Naive B cell (primary cell): ENCODE results near the gene BEND6. TPM values are rescaled to one million over a fixed set of nuclear protein-coding genes. Genes with fewer than 3 reads are reported as not detected.
A peak's percentile ranks its signal among the peaks of the same experiment; 100 is the strongest.
"Not testable (repeated sequence)": the region's sequence is repeated elsewhere in the genome, so short reads cannot be mapped to it uniquely, and the experiment has no call there.

ENCODE experiments used
- ATAC-seq, 2 donors: fragments of 150-1000 bp; cut with Tn5 transposase; 2 replicates each; pipeline ENCODE4 v1.10.0; 2021; ENCODE audit warnings: low read depth in 2 of 2, mild to moderate bottlenecking in 2 of 2, moderate library complexity in 2 of 2
- DNase-seq: peaks from one replicate; pipeline ENCODE4 v3.0.0; 2022
- H3K27ac Mint-ChIP-seq, 6 donors: one replicate each; pipeline ENCODE4 v1.8.0; 2020 to 2022; ENCODE audit warnings: mild to moderate bottlenecking in 6 of 6, mixed read lengths in 6 of 6, moderate library complexity in 5 of 6, inconsistent platforms in 2 of 6
- H3K27me3 Mint-ChIP-seq, 3 donors: one replicate each; pipeline ENCODE4 v1.8.0; 2021 to 2022; ENCODE audit warnings: mixed read lengths in 3 of 3, mild to moderate bottlenecking in 1 of 3
- H3K36me3 Mint-ChIP-seq, 2 donors: one replicate each; pipeline ENCODE4 v1.8.0; 2020 to 2022; ENCODE audit warnings: mixed read lengths in 2 of 2, inconsistent platforms in 1 of 2, mild to moderate bottlenecking in 1 of 2
- H3K4me1 Mint-ChIP-seq, 3 donors: one replicate each; pipeline ENCODE4 v1.8.0; 2020 to 2022; ENCODE audit warnings: mixed read lengths in 3 of 3, inconsistent platforms in 1 of 3, mild to moderate bottlenecking in 1 of 3, moderate library complexity in 1 of 3
- H3K4me3 Mint-ChIP-seq, 8 donors: one replicate each; pipeline ENCODE4 v1.8.0; 2020 to 2022; ENCODE audit warnings: mild to moderate bottlenecking in 8 of 8, mixed read lengths in 8 of 8, moderate library complexity in 8 of 8, inconsistent platforms in 2 of 8
- H3K9me3 Mint-ChIP-seq, 7 donors: one replicate each; pipeline ENCODE4 v1.8.0; 2020 to 2022; ENCODE audit warnings: mixed read lengths in 7 of 7, mild to moderate bottlenecking in 5 of 7, inconsistent platforms in 2 of 7, moderate library complexity in 1 of 7
- polyA plus RNA-seq, 6 donors: library from polyadenylated mRNA; unstranded; fragments of 300-500 nt; fragmentation: Illumina TruSeq; gene quantifications; one replicate each; pipeline ENCODE4 v1.2.3, GENCODE V29; 2021; ENCODE audit warnings: low read depth in 6 of 6

Gene BEND6
- polyA plus RNA-seq, 6 donors from 2014 or later = not detected

DNA sequence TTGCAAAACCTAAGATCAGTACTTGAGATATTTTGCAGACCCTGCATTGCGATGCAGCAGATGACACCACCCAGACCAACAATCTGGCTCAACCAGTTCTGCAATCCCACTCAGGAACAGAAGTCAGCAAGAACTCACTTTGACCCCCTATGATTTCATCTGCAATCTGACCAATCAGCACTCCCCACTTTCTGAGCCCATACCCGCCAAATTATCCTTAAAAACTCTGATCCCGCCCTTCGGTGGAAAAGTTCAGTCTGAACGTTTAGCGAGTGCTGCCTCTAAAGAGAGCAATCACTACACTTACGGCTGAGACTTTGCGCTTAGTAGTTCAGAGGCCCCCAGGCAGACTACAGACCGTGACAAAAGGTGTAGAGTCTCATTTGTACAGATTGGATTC is 74.3 kb downstream of the BEND6 start:
- Mint-ChIP-seq H3K4me3 (no peak overlapping the region), H3K36me3 (peaks cover 8 to 17% of the 10 kb centered on the region in 2 donors), H3K27me3 (peaks cover 10 to 37% (median 10%) of the 10 kb centered on the region in 3 donors), H3K27ac (no peak overlapping the region), H3K9me3 (peaks cover 6 to 23% (median 18%) of the 10 kb centered on the region in 7 donors), H3K4me1 (no peaks in the 10 kb centered on the region)
- ATAC-seq (no peak), DNase-seq (no peak)

DNA sequence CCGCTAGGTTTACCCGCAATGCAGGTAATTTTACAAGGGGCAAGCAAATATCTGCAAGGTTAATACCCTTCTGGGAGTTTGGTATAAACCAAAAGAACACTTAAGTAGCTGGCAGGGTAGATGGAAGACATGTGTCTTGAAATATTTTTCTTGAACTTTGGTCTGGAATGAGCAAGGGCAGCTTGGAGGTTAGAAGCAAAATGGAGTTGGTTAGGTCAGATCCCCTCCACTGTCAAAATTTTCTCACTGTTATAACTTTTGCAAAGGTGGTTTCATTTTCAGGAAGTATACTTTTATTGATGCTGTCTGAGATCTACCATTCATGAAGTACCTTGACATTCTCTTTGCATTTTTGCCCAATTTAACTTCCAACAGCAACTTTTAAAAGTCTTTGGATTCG is 78.3 kb downstream of the BEND6 start:
- ATAC-seq (no peak), DNase-seq (no peak)
- peaks cover 14 to 32% (median 22%) of the 10 kb centered on the region in 3 donors for H3K27me3 Mint-ChIP-seq
- H3K9me3 Mint-ChIP-seq = no peaks in the 10 kb centered on the region
- H3K4me3 Mint-ChIP-seq = no peak overlapping the region
- H3K36me3 Mint-ChIP-seq = peaks cover 0 to 5% of the 10 kb centered on the region in 2 donors
- no peaks in the 10 kb centered on the region for H3K4me1 Mint-ChIP-seq
- H3K27ac Mint-ChIP-seq = peak overlapping the region in 1 of 6 donors; percentile 8

DNA sequence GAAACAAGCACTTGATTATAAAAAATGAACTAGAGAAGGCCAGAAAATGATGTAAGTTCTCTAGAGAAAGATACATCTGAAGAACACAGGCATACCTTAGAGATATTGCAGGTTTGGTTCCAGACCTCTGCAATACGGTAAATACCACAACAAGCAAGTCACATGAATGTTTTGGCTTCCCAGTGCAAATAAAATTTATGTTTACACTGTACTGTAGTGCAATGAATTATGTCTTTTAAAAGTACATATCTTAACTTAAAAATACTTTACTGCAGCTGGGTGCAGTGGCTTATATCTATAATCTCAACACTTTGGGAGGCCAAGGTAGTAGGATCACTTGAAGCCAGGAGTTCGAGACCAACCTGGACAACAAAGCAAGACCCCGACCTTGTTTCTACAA is 80.6 kb downstream of the BEND6 start:
- ATAC-seq (no peak), DNase-seq (no peak)
- Mint-ChIP-seq H3K9me3 (no peaks in the 10 kb centered on the region), H3K27ac (no peak overlapping the region), H3K36me3 (peaks cover 0 to 5% of the 10 kb centered on the region in 2 donors), H3K27me3 (peaks cover 23 to 45% (median 26%) of the 10 kb centered on the region in 3 donors), H3K4me1 (no peaks in the 10 kb centered on the region), H3K4me3 (no peak overlapping the region)

DNA sequence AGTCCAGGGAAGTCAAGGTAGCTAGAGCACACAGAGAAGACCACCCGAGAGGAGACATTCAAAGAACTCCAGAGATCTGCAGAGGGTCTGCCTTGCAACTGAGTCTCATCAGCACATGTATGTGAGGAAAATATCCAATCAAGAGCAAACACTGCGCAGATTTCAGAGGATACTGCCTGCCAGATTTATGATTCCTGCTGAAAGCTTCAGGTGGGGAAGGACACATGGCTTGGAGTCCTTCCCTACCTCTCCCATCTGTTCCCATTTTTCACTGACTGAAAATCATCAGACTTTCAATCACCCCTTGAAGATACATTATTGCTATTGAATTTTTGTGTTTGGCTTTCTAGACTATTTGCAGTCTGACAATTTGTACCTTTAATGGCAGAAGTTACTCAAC is 84.0 kb downstream of the BEND6 start:
- peaks cover 0 to 3% (median 0%) of the 10 kb centered on the region in 7 donors for H3K9me3 Mint-ChIP-seq
- no peak overlapping the region for H3K27ac Mint-ChIP-seq
- DNase-seq (no peak), ATAC-seq (no peak)
- H3K36me3 Mint-ChIP-seq = peaks cover 4 to 5% of the 10 kb centered on the region in 2 donors
- peaks cover 27 to 52% (median 43%) of the 10 kb centered on the region in 3 donors for H3K27me3 Mint-ChIP-seq
- H3K4me3 Mint-ChIP-seq = no peak overlapping the region
- no peaks in the 10 kb centered on the region for H3K4me1 Mint-ChIP-seq

DNA sequence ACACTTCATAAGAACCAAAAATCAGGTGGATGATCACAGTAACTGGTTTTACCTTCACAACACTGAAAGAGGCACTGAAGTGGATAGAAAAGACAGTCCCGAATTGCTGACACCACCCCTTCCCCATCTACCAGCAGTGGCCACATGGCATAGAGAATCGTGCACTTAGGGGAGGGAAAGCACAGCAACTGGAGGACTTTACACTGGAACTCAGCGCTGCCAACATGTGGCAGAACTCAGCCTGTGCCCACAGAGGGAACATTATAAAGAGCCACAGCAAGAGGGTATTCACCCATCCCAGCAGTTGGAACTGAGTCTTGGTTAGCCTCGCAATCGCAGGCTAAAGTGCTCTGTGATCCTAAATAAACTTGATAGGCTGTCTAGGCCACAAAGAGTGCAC is 85.1 kb downstream of the BEND6 start:
- no peak for ATAC-seq
- H3K27ac Mint-ChIP-seq = no peak overlapping the region

DNA sequence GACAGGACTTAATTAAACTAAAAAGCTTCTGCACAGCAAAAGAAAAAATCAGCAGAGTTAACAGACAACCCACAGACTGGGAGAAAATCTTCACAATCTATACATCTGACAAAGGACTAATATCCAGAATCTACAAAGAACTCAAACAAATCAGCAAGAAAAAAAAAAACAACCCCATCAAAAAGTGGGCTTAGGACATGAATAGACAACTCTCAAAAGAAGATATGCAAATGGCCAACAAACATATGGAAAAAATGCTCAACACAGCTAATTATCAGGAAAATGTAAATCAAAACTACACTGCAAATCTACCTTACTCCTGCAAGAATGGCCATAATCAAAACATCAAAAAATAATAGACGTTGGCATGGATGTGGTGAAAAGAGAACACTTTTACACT is 89.2 kb downstream of the BEND6 start:
- DNase-seq, H3K36me3 Mint-ChIP-seq, H3K9me3 Mint-ChIP-seq, ATAC-seq: not testable (repeated sequence)
- H3K4me3 Mint-ChIP-seq = peak overlapping the region in 1 of 8 donors; percentile 31
- H3K27me3 Mint-ChIP-seq = peaks cover 15 to 33% (median 29%) of the 10 kb centered on the region in 3 donors
- peaks cover 14 to 20% (median 18%) of the 10 kb centered on the region in 3 donors for H3K4me1 Mint-ChIP-seq
- peak overlapping the region in 1 of 6 donors; percentile 60 for H3K27ac Mint-ChIP-seq

More for the DNA sequence above, 85.1 kb downstream of the BEND6 start:
- DNase-seq = no peak
- peaks cover 21 to 52% (median 43%) of the 10 kb centered on the region in 3 donors for H3K27me3 Mint-ChIP-seq
- peaks cover 0 to 3% (median 0%) of the 10 kb centered on the region in 7 donors for H3K9me3 Mint-ChIP-seq
- no peak overlapping the region for H3K4me3 Mint-ChIP-seq
- no peaks in the 10 kb centered on the region for H3K4me1 Mint-ChIP-seq
- H3K36me3 Mint-ChIP-seq = peaks cover 4 to 5% of the 10 kb centered on the region in 2 donors

DNA sequence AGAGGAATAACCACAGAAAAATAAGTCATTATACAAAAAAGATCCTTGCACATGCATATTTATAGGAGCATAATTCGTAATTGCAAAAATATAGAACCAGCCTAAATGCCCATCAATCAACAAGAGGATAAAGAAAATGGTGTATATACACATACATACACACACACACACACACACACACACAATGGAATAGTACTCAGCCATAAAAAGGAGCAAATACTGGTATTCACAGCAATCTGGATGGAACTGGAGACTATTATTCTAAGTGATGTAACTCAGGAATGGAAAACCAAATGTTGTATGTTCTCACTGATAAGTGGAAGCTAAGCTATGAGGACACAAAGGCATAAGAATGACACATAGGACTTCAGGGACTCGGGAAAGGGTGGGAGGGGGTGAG is 89.7 kb downstream of the BEND6 start:
- Mint-ChIP-seq H3K9me3 (peaks cover 0 to 3% (median 0%) of the 10 kb centered on the region in 7 donors), H3K27ac (no peak overlapping the region), H3K4me1 (peaks cover 17 to 25% (median 22%) of the 10 kb centered on the region in 3 donors), H3K4me3 (peak overlapping the region in 1 of 8 donors; percentile 31), H3K36me3 (peaks cover 4 to 7% of the 10 kb centered on the region in 2 donors), H3K27me3 (peaks cover 10 to 29% (median 25%) of the 10 kb centered on the region in 3 donors)
- ATAC-seq (no peak), DNase-seq (no peak)

DNA sequence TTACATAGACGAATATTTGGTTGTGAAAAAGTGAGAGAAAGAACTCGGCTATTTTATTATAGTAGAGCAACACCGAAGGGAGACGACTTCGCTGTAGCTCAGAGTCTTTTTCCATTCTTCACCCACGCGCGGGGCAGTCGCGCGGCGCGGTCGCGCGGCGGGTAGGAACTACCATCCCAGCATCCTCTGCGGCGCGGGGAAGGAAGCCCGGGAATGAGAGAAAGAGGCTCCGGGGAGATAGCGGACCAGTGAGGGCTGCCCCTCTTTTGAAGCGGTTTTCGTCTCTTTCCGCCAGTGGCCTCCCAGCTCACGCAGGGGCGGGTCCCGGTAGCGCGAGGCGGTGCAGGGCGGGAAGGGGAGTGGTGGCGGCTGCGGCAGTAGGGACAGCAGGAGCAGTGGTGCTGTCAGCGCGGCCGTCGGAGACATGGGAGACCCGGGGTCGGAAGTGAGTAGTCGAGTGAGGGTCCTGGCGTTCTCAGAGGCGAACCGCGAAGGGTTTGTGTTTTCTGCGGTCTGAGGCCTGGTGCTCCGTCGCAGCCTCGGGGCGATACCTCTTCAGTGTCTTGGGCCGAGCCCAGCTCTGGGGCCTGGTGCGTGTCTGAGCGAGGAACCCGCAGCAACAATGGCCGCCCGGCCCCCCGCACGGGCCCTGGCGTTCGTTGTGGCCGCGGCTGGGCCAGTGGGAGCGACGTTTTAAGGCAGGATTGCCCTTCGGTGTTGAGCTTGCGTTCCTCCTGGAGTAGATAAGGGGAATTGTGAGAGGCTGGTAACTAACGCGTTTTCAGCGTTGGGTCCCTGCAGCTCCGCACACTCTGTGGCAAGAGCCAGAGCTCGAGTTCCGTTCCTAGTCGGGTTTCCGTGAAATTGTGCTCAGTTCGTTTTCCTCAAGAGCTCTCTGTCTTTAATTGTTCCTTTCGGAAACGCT is 91.7 kb downstream of the BEND6 start, which contains the start of gene KIAA1586:
Gene KIAA1586 (plus strand): TSS at position 362 of the 925 bp plus-strand sequence. CDS start 63 bp downstream, at position 425.
- Mint-ChIP-seq H3K4me1 (peaks cover 19 to 30% (median 22%) of the 10 kb centered on the region in 3 donors), H3K4me3 (peak within 1 kb of the TSS; percentile 90 to 98 (median 97)), H3K27ac (peak within 1 kb of the TSS; percentile 61 to 96 (median 93))
- not testable (repeated sequence) for H3K9me3 Mint-ChIP-seq, H3K36me3 Mint-ChIP-seq, H3K27me3 Mint-ChIP-seq
- ATAC-seq = peak; percentile 82 to 83
- DNase-seq = peak; percentile 62

DNA sequence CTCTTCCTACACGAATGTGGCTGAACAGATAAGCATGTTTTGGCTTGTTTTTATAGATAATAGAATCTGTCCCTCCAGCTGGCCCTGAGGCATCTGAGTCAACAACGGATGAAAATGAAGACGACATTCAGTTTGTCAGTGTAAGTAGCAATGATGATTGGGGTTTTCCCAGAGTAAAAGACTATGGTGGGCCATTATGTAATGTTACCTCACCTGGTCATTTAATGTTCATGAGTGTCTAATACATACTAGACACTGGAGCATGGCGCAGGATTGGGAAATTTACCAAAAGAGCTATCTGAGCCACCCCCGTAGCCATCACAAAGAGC is 92.3 kb downstream of the BEND6 start:
- ATAC-seq = peak; percentile 43 to 52
- H3K27me3 Mint-ChIP-seq, H3K4me3 Mint-ChIP-seq, H3K9me3 Mint-ChIP-seq, H3K36me3 Mint-ChIP-seq, H3K27ac Mint-ChIP-seq, DNase-seq: not testable (repeated sequence)
- peaks cover 19 to 30% (median 22%) of the 10 kb centered on the region in 3 donors for H3K4me1 Mint-ChIP-seq

DNA sequence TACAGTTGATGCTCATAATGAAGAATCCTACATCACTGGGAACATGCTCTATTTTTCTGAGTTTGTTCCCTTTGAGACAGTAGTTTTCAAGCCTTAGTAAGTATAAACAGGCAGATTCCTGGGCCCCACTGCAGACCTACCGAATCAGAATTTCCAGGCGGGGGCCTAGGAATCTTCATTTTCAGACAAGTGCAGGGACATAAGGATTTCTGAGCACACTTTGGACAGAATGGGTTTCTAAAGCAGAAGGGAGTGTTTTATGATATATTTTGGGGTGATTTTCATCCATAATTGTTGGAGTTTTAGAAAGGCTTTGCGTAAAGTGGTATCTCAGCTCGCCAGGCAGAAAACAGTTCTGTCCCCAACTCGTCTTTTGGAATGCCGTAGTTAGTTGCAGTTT is 93.0 kb downstream of the BEND6 start:
- H3K9me3 Mint-ChIP-seq, H3K36me3 Mint-ChIP-seq, ATAC-seq, DNase-seq, H3K27me3 Mint-ChIP-seq: not testable (repeated sequence)
- Mint-ChIP-seq H3K27ac (peak overlapping the region in 2 of 6 donors; percentile 28 to 72), H3K4me1 (peaks cover 19 to 30% (median 22%) of the 10 kb centered on the region in 3 donors), H3K4me3 (peak overlapping the region in 7 of 8 donors; percentile 4 to 70 (median 47))

DNA sequence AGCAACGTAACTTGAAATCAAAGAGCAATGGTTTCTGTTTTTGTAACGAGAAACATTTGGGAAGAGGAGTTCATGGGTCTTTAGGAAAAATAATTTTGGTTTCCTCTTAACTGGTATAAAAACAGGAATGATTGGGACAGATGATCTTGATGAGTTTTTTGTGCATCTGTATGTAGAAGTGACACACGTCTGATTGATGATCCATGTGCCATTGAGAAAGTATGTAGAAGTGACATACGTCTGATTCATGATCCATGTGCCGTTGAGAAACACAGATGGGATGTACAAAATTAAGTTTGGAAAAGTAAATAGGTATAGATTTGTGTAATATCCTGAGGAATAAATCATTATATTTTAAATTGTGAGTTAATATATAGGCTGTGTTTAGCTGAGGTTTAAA is 93.7 kb downstream of the BEND6 start:
- Mint-ChIP-seq H3K4me1 (peaks cover 19 to 30% (median 22%) of the 10 kb centered on the region in 3 donors), H3K9me3 (no peaks in the 10 kb centered on the region)

DNA sequence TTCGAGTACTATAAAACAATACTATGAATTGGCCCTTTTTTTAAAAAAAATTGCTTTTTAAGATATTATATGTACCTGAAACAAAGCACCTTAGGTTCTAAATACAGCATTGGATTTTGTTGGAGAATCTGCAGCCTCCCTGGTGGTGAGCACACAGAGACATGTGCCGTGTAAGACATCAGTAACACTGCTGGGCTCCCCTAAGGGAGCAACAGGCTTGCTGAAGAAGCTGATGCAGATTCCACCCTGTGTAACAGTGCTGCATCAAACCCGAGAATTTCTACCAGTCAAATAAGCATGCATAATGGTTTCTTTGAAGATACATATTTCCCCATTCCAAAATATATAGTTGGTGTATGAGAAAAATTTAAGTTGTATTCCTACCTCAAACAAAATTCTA is 108.9 kb downstream of the BEND6 start:
- Mint-ChIP-seq H3K4me1 (peaks cover 7 to 12% (median 9%) of the 10 kb centered on the region in 3 donors), H3K9me3 (no peaks in the 10 kb centered on the region), H3K4me3 (no peak overlapping the region), H3K27ac (no peak overlapping the region), H3K27me3 (no peaks in the 10 kb centered on the region), H3K36me3 (peaks cover 16% of the 10 kb centered on the region in 2 donors)
- no peak for ATAC-seq
- DNase-seq = no peak

More for the DNA sequence above, 93.7 kb downstream of the BEND6 start:
- no peak for DNase-seq
- ATAC-seq = no peak
- Mint-ChIP-seq H3K4me3 (peak overlapping the region in 1 of 8 donors; percentile 63), H3K27me3 (no peaks in the 10 kb centered on the region), H3K27ac (peak overlapping the region in 1 of 6 donors; percentile 28), H3K36me3 (peaks cover 7 to 8% of the 10 kb centered on the region in 2 donors)

DNA sequence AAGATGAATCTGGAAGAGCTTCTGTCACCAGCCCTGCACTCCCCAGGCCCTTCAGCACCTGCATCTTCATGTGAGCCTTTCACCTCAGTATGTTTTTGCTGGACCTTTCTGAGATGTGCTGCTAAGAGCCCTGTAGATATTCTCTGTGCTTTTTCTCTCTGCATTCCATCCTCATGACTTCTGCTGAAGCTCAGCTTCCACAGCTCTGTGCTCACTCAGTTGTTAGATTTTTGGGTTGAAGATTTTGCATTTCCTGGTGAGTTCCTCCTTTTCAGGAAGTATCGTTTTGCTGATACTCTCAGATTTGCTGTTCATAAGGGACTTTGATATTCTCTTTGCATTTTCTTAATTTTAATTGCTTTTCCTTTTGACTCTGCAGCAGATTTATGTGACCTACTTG is 109.9 kb downstream of the BEND6 start:
- Mint-ChIP-seq H3K9me3 (no peaks in the 10 kb centered on the region), H3K4me3 (no peak overlapping the region), H3K27ac (peak overlapping the region in 2 of 6 donors; percentile 38 to 83), H3K4me1 (peaks cover 7 to 12% (median 9%) of the 10 kb centered on the region in 3 donors), H3K27me3 (no peaks in the 10 kb centered on the region), H3K36me3 (peaks cover 11 to 12% of the 10 kb centered on the region in 2 donors)
- DNase-seq = no peak
- ATAC-seq = no peak

DNA sequence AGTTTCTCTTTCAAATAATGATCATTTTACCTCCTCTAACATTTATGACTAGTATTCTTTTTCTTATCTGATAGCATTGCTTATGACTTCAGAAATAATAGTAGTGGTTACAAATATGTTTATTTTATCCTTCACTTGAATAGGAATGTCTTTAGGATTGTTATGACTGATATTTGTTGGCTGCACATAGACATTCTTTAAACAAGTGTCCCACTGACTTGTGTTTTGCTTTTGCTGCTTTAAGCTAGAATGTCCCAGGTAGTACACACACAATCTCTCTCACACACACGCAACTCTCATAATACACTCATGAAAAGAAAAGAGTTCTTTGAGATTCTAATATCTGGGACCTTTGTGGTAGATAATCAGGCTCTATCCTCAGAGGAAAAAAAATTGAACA is 113.2 kb downstream of the BEND6 start:
- no peaks in the 10 kb centered on the region for H3K27me3 Mint-ChIP-seq
- ATAC-seq (no peak), DNase-seq (no peak)
- H3K4me1 Mint-ChIP-seq = peaks cover 7 to 12% (median 9%) of the 10 kb centered on the region in 3 donors
- no peak overlapping the region for H3K4me3 Mint-ChIP-seq
- H3K36me3 Mint-ChIP-seq = peaks cover 0 to 6% of the 10 kb centered on the region in 2 donors
- no peaks in the 10 kb centered on the region for H3K9me3 Mint-ChIP-seq
- peak overlapping the region in 1 of 6 donors; percentile 26 for H3K27ac Mint-ChIP-seq
